ENCODE measurements around the gene UBAC1. TPM values are rescaled to one million over a fixed set of nuclear protein-coding genes. Genes with fewer than 3 reads are reported as not detected.

UBAC1 gene
- total RNA-seq, 1 experiment from 2014 or later, result 54.8 TPM

DNA sequence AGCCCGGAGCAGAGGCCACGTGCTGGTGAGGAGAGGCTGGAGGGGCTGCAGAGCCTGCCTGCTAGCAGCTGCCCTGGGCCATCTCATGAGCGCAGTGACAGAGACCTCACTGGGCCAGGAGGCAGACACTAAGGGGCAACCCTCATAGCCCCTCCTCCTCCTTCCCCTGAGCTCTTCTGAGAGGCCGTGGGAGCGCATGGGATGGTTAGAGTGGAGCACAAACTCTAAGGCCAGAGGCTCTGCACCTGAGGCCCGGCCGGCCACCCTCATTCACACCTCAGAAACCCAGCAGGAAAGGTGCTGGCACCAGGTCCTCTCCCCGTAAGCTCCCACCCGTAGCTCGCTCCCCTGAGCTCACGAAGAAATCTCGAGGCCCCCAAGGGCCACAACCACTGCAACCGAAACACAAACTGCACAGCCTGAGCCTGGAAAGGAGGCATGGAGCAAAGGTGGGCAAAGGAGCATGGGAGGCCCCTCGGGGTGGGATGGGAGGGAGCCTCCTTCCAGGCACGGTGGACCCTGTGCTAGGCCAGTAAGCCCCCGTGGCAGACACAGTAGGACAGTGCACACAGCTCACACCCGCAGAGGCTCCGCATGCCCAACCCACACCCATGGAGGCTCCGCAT, 71.5 kb downstream of the UBAC1 start:
- CTCF ChIA-PET, result no interaction called here
- no peaks in the 10 kb centered on the region for H3K9me3 ChIP-seq (ENCODE audit: control insufficient read depth in 1 of 2, insufficient read depth in 1 of 2, low read depth in 1 of 2, low read length in 2 of 2)
- no peaks in the 10 kb centered on the region for H3K36me3 ChIP-seq (ENCODE audit: control insufficient read depth in 1 of 2, insufficient read depth in 2 of 2, low read length in 2 of 2)
- peak overlapping the region; percentile 13; the same call in 1 of the 2 replicates for H3K27ac ChIP-seq (ENCODE audit: low read depth, low read length)
- no peak overlapping the region for H3K4me3 ChIP-seq (replicated peaks in 1 of 2; ENCODE audit: low read depth in 1 of 2, low read length in 2 of 2)
- no peak overlapping the region for H2AFZ ChIP-seq (ENCODE audit: low read depth, low read length, poor library complexity, severe bottlenecking)
- no peaks in the 10 kb centered on the region for H3K9me2 ChIP-seq (ENCODE audit: insufficient read depth)
- peak overlapping the region; percentile 24; the same call in 1 of the 2 replicates for H3K9ac ChIP-seq (ENCODE audit: low read length)
- H3K79me2 ChIP-seq (ENCODE audit: insufficient read depth, low read length), result peaks cover 100% of the 10 kb centered on the region
- peaks cover 4% of the 10 kb centered on the region; the same call in 1 of the 2 replicates for H4K20me1 ChIP-seq (ENCODE audit: insufficient read depth)
- TF ChIP-seq, protein P1, sequence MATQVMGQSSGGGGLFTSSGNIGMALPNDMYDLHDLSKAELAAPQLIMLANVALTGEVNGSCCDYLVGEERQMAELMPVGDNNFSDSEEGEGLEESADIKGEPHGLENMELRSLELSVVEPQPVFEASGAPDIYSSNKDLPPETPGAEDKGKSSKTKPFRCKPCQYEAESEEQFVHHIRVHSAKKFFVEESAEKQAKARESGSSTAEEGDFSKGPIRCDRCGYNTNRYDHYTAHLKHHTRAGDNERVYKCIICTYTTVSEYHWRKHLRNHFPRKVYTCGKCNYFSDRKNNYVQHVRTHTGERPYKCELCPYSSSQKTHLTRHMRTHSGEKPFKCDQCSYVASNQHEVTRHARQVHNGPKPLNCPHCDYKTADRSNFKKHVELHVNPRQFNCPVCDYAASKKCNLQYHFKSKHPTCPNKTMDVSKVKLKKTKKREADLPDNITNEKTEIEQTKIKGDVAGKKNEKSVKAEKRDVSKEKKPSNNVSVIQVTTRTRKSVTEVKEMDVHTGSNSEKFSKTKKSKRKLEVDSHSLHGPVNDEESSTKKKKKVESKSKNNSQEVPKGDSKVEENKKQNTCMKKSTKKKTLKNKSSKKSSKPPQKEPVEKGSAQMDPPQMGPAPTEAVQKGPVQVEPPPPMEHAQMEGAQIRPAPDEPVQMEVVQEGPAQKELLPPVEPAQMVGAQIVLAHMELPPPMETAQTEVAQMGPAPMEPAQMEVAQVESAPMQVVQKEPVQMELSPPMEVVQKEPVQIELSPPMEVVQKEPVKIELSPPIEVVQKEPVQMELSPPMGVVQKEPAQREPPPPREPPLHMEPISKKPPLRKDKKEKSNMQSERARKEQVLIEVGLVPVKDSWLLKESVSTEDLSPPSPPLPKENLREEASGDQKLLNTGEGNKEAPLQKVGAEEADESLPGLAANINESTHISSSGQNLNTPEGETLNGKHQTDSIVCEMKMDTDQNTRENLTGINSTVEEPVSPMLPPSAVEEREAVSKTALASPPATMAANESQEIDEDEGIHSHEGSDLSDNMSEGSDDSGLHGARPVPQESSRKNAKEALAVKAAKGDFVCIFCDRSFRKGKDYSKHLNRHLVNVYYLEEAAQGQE (IDR thresholded peaks at IDR 0.05; ENCODE audit: low read depth), result no peak
- TF ChIP-seq, protein P2, sequence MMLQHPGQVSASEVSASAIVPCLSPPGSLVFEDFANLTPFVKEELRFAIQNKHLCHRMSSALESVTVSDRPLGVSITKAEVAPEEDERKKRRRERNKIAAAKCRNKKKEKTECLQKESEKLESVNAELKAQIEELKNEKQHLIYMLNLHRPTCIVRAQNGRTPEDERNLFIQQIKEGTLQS (IDR thresholded peaks at IDR 0.05), result no peak
- TF ChIP-seq CEBPB (IDR thresholded peaks at IDR 0.05; ENCODE audit: low read depth) (no peak), YY1 (IDR thresholded peaks at IDR 0.05; ENCODE audit: extremely low read depth, insufficient replicate concordance, low read depth, low read length) (no peak), RAD21 (IDR thresholded peaks at IDR 0.05; ENCODE audit: low read depth) (no peak), TCF7L2 (IDR thresholded peaks at IDR 0.05; ENCODE audit: borderline replicate concordance, extremely low read depth, insufficient read depth, insufficient read length) (no peak), SIN3A (IDR thresholded peaks at IDR 0.05; ENCODE audit: low read depth) (no peak), POLR2AphosphoS5 (IDR thresholded peaks at IDR 0.05; ENCODE audit: low read depth, low read length) (no peak), EZH2phosphoT487 (IDR thresholded peaks at IDR 0.05; ENCODE audit: borderline replicate concordance) (no peak), SRF (IDR thresholded peaks at IDR 0.05; ENCODE audit: low read depth) (no peak), ZFX (IDR thresholded peaks at IDR 0.05) (no peak), EGR1 (IDR thresholded peaks at IDR 0.05; ENCODE audit: low read depth) (no peak), POLR2A (IDR thresholded peaks at IDR 0.05; ENCODE audit: borderline replicate concordance, extremely low read depth, insufficient read depth, insufficient read length) (no peak)
- TF ChIP-seq, protein P3, sequence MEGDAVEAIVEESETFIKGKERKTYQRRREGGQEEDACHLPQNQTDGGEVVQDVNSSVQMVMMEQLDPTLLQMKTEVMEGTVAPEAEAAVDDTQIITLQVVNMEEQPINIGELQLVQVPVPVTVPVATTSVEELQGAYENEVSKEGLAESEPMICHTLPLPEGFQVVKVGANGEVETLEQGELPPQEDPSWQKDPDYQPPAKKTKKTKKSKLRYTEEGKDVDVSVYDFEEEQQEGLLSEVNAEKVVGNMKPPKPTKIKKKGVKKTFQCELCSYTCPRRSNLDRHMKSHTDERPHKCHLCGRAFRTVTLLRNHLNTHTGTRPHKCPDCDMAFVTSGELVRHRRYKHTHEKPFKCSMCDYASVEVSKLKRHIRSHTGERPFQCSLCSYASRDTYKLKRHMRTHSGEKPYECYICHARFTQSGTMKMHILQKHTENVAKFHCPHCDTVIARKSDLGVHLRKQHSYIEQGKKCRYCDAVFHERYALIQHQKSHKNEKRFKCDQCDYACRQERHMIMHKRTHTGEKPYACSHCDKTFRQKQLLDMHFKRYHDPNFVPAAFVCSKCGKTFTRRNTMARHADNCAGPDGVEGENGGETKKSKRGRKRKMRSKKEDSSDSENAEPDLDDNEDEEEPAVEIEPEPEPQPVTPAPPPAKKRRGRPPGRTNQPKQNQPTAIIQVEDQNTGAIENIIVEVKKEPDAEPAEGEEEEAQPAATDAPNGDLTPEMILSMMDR (IDR thresholded peaks at IDR 0.05 in 2 of 3, conservative IDR thresholded peaks at IDR 0.05 in 1 of 3; ENCODE audit: borderline replicate concordance in 1 of 3, insufficient read depth in 1 of 3, low read depth in 2 of 3, low read length in 2 of 3), result no peak
- BruUV-seq (replicated peaks), result no TSS peak
- POLR2A ChIA-PET, result no interaction called here
- DNase-seq (ENCODE audit: low read depth, low spot score) (no peak), ATAC-seq (peak; percentile 79)
- no peaks in the 10 kb centered on the region for H3K27me3 ChIP-seq (ENCODE audit: insufficient read depth, low read length)
- H3K4me2 ChIP-seq (ENCODE audit: low read length), result peak overlapping the region; percentile 52
- RAD21 ChIA-PET (ENCODE audit: low non-redundant PET in 1 of 2, low total read pairs in 2 of 2, uncharacterized antibody in 2 of 2, unreplicated experiment in 2 of 2), result no interaction called here
- peaks cover 19 to 43% of the 10 kb centered on the region in 2 experiments for H3K4me1 ChIP-seq (ENCODE audit: control insufficient read depth in 1 of 2, insufficient read depth in 2 of 2, low read length in 2 of 2)
- intact Hi-C loops (cut with micrococcal nuclease), result no loop called here
